Measurements from ENCODE around the gene ZNF710. TPM values are rescaled to one million over a fixed set of nuclear protein-coding genes. Genes with fewer than 3 reads are reported as not detected.

ZNF710 gene
- polyA plus RNA-seq, 1 donor from 2014 or later = 10.2 TPM

GRCh38 chr15:90035840-90036230 lies 34.7 kb downstream of the ZNF710 start:
- Histone ChIP-seq H3K4me3 (ENCODE audit: low read length) (no peak overlapping the region), H4K20me1 (ENCODE audit: insufficient read depth) (no peaks in the 10 kb centered on the region), H3F3A (ENCODE audit: insufficient read depth, low read length, poor library complexity, severe bottlenecking) (no peaks in the 10 kb centered on the region), H3K4me2 (ENCODE audit: low read length) (no peak overlapping the region), H3K27me3 (ENCODE audit: insufficient read depth, low read depth, low read length) (no peaks in the 10 kb centered on the region), H3K9ac (ENCODE audit: low read length) (no peak overlapping the region), H3K79me2 (replicated peaks; ENCODE audit: insufficient read depth, low read length) (peaks cover 9% of the 10 kb centered on the region), H3K9me2 (ENCODE audit: insufficient read depth, low read length) (no peaks in the 10 kb centered on the region), H2AFZ (ENCODE audit: low read depth, low read length) (no peak overlapping the region), H3K36me3 (ENCODE audit: insufficient read depth, low read length) (no peaks in the 10 kb centered on the region), H3K9me3 (ENCODE audit: low read length) (no peaks in the 10 kb centered on the region), H3K27ac (ENCODE audit: low read length) (no peak overlapping the region)
- TF ChIP-seq CTCF (IDR thresholded peaks at IDR 0.05; ENCODE audit: poor library complexity, severe bottlenecking) = no peak
- TF ChIP-seq SMC3 (conservative IDR thresholded peaks at IDR 0.05; ENCODE audit: poor library complexity) = no peak
- TF ChIP-seq EZH2 (IDR thresholded peaks at IDR 0.05; ENCODE audit: borderline replicate concordance, insufficient read depth, low read length, poor library complexity, severe bottlenecking) = no peak
- no peak for TF ChIP-seq EP300 (conservative IDR thresholded peaks at IDR 0.05; ENCODE audit: poor library complexity, severe bottlenecking)
- TF ChIP-seq REST (IDR thresholded peaks at IDR 0.05; ENCODE audit: borderline replicate concordance) = no peak
- TF ChIP-seq POLR2AphosphoS5 (IDR thresholded peaks at IDR 0.05) = no peak
- no peak for TF ChIP-seq TAF1 (IDR thresholded peaks at IDR 0.05; ENCODE audit: low read depth)
- no peak for TF ChIP-seq MXI1 (conservative IDR thresholded peaks at IDR 0.05; ENCODE audit: poor library complexity, severe bottlenecking)
- no peak for TF ChIP-seq RAD21 (conservative IDR thresholded peaks at IDR 0.05)

- Histone ChIP-seq H3K9ac (ENCODE audit: low read length) (no peak overlapping the region), H3K27ac (ENCODE audit: low read length) (no peak overlapping the region), H3K4me2 (ENCODE audit: low read length) (no peak overlapping the region), H3K79me2 (replicated peaks; ENCODE audit: insufficient read depth, low read length) (peaks cover 14% of the 10 kb centered on the region), H2AFZ (ENCODE audit: low read depth, low read length) (no peak overlapping the region), H3K36me3 (ENCODE audit: insufficient read depth, low read length) (no peaks in the 10 kb centered on the region), H4K20me1 (ENCODE audit: insufficient read depth) (no peaks in the 10 kb centered on the region), H3K27me3 (ENCODE audit: insufficient read depth, low read depth, low read length) (no peaks in the 10 kb centered on the region), H3F3A (ENCODE audit: insufficient read depth, low read length, poor library complexity, severe bottlenecking) (no peaks in the 10 kb centered on the region), H3K9me3 (ENCODE audit: low read length) (no peaks in the 10 kb centered on the region), H3K4me3 (ENCODE audit: low read length) (no peak overlapping the region), H3K9me2 (ENCODE audit: insufficient read depth, low read length) (no peaks in the 10 kb centered on the region)
- TF ChIP-seq RAD21 (conservative IDR thresholded peaks at IDR 0.05) (no peak), MXI1 (conservative IDR thresholded peaks at IDR 0.05; ENCODE audit: poor library complexity, severe bottlenecking) (no peak), CTCF (IDR thresholded peaks at IDR 0.05; ENCODE audit: poor library complexity, severe bottlenecking) (no peak), SMC3 (conservative IDR thresholded peaks at IDR 0.05; ENCODE audit: poor library complexity) (no peak), TAF1 (IDR thresholded peaks at IDR 0.05; ENCODE audit: low read depth) (no peak), EZH2 (IDR thresholded peaks at IDR 0.05; ENCODE audit: borderline replicate concordance, insufficient read depth, low read length, poor library complexity, severe bottlenecking) (no peak), EP300 (conservative IDR thresholded peaks at IDR 0.05; ENCODE audit: poor library complexity, severe bottlenecking) (no peak), POLR2AphosphoS5 (IDR thresholded peaks at IDR 0.05) (no peak), REST (IDR thresholded peaks at IDR 0.05; ENCODE audit: borderline replicate concordance) (no peak)
Observed at GRCh38 chr15:90036343-90036742, 35.2 kb downstream of the ZNF710 start.

Data from neural cell (in vitro differentiated cells).